HFF-Myc (cell line): Measurements from ENCODE around the gene GTF2H4.
A peak's percentile ranks its signal among the peaks of the same experiment; 100 is the strongest.
"Not testable (repeated sequence)": the region's sequence is repeated elsewhere in the genome, so short reads cannot be mapped to it uniquely, and the experiment has no call there.

Experiments used
- DNase-seq: peaks from one replicate; pipeline ENCODE4 v3.0.0-alpha.2; 2011; ENCODE audit warnings: low read depth; ENCODE audit errors: extremely low read depth
- H3K4me3 ChIP-seq: replicated peaks from 2 replicates; pipeline ENCODE4 v1.5.1; 2011; ENCODE audit warnings: low read depth, mild to moderate bottlenecking, control low read depth, low read length
- CTCF ChIP-seq: IDR thresholded peaks from 2 replicates; pipeline ENCODE4 v1.5.1; 2012; ENCODE audit warnings: mild to moderate bottlenecking, low read depth, low read length, control low read depth; ENCODE audit errors: missing control alignments

GTF2H4 gene

GRCh38 chr6:30907758-30908591 lies at the start of gene GTF2H4:
TSS of gene GTF2H4 (plus strand) at chr6:30908207.
- TF ChIP-seq CTCF = no peak
- peak; percentile 99 for DNase-seq
- H3K4me3 ChIP-seq = peak within 1 kb of the TSS; percentile 99

- not testable (repeated sequence) for H3K4me3 ChIP-seq, DNase-seq
Measured at GRCh38 chr6:30859726-30860125, 48.3 kb upstream of the GTF2H4 start.

- no peak for DNase-seq
- no peak for TF ChIP-seq CTCF
Measured at GRCh38 chr6:30861257-30862048, 46.6 kb upstream of the GTF2H4 start.

GRCh38 chr6:30862156-30862875 lies 45.7 kb upstream of the GTF2H4 start:
- H3K4me3 ChIP-seq = no peak overlapping the region
- no peak for TF ChIP-seq CTCF
- no peak for DNase-seq

More at GRCh38 chr6:30861257-30862048, 46.6 kb upstream of the GTF2H4 start:
- no peak overlapping the region for H3K4me3 ChIP-seq

- no peak for TF ChIP-seq CTCF
- no peak for DNase-seq
- no peak overlapping the region for H3K4me3 ChIP-seq
Measured at GRCh38 chr6:30864325-30864724, 43.7 kb upstream of the GTF2H4 start.

GRCh38 chr6:30869241-30869749 lies 38.7 kb upstream of the GTF2H4 start:
- DNase-seq, H3K4me3 ChIP-seq: not testable (repeated sequence)

GRCh38 chr6:30870546-30870945 lies 37.5 kb upstream of the GTF2H4 start:
- H3K4me3 ChIP-seq = no peak overlapping the region
- no peak for DNase-seq
- no peak for TF ChIP-seq CTCF
